Activated CD8-positive, alpha-beta T cell treated with anti-CD3 and anti-CD28 coated beads for 36 hours (primary cell): ENCODE results near the gene CMTM5. TPM values are rescaled to one million over a fixed set of nuclear protein-coding genes. Genes with fewer than 3 reads are reported as not detected.

Source experiments
- ATAC-seq: fragments of 200-7000 bp; cut with Tn5 transposase; one replicate; pipeline ENCODE4 v1.10.0; 2021; ENCODE audit warnings: mild to moderate bottlenecking, moderate library complexity
- CTCF ChIA-PET: fragments of 350-600 bp; sonication (Branson Sonifier 250); formaldehyde crosslinking; loops from one replicate; lab custom pipeline; 2021; ENCODE audit warnings: antibody characterized with exemption; lab: Charles Lee
- POLR2A ChIA-PET: fragments of 350-600 bp; sonication (Branson Sonifier 250); formaldehyde crosslinking; loops from one replicate; lab custom pipeline; 2021; ENCODE audit warnings: antibody characterized with exemption; lab: Charles Lee
- DNase-seq: peaks from one replicate; pipeline ENCODE4 v3.0.0-alpha.2; 2020
- H3K27ac Mint-ChIP-seq: one replicate; pipeline ENCODE4 v1.8.0; 2021; ENCODE audit warnings: mild to moderate bottlenecking, mixed read lengths
- H3K27me3 Mint-ChIP-seq: one replicate; pipeline ENCODE4 v1.8.0; 2021; ENCODE audit warnings: mixed read lengths
- H3K36me3 Mint-ChIP-seq: one replicate; pipeline ENCODE4 v1.8.0; 2021; ENCODE audit warnings: low read depth, mixed read lengths
- H3K4me1 Mint-ChIP-seq: one replicate; pipeline ENCODE4 v1.8.0; 2021; ENCODE audit warnings: low read depth, mixed read lengths
- H3K4me3 Mint-ChIP-seq: one replicate; pipeline ENCODE4 v1.8.0; 2021; ENCODE audit warnings: mild to moderate bottlenecking, moderate library complexity, mixed read lengths
- H3K9me3 Mint-ChIP-seq: one replicate; pipeline ENCODE4 v1.8.0; 2021; ENCODE audit warnings: mixed read lengths
- intact Hi-C: fragments of 100-400 bp; cut with micrococcal nuclease; formaldehyde crosslinking; loops from one replicate; pipeline ENCODE4 v1.10.0; 2022
- total RNA-seq, 2 experiments: library from RNA; stranded (reverse); gene quantifications; one replicate each; pipeline ENCODE4 v1.2.3, GENCODE V29; 2021
- TF ChIP-seq, protein P1 (sequence below): fragments of 200-600 bp; IDR thresholded peaks from one replicate; pipeline ENCODE4 v1.8.0; 2022; ENCODE audit warnings: antibody characterized with exemption, mild to moderate bottlenecking

Gene CMTM5
- total RNA-seq, 2 experiments from 2014 or later, result not detected

DNA sequence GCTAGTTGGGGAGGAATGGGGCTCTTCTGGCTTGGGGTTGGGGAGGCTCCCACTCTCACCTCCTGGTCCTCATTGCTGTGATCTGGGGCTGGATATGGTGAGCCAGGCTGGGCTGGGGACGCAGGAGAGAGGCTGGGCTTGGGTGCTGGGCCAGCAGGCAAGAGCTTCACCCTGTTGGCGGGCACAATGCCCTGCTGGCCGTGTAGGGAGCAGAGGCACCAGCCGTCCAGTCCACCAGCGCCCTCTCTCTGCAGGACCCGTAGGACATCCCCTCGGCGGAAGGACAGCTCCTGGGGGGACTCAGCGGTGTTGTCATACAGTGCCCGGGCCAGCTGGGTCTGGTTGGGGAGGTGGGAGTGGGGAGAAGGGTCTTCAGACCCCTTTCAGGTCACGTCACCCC is 16.4 kb upstream of the CMTM5 start:
- POLR2A ChIA-PET, result interaction anchor here (0.8 to 1.3 kb wide), 2 partner anchors 11 to 179 kb away, joined by 3 to 4 read pairs; no protein-coding TSS in a partner anchor
- Mint-ChIP-seq H3K27me3 (peaks cover 16% of the 10 kb centered on the region), H3K27ac (no peak overlapping the region)

DNA sequence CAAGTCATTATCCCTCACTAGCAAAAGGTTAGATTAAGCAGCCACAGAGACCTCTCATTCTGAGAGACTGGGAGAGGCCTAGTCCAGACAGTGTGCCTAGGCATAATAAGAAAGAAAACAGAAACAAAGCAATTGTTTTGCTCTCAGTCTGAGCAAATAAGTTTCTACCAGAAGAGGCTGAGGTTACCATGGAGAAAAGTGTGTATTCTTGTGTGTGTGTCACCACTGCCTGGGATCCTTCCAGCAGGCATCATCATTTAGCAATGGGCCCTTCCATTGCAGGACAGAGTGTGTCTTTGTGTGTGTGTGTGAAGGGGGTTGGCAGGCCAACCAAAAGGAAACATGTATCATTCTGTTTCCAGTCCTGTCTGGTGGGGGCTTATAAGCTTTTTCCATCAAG is 15.5 kb upstream of the CMTM5 start:
- Mint-ChIP-seq H3K4me1 (no peaks in the 10 kb centered on the region), H3K27me3 (peaks cover 14% of the 10 kb centered on the region), H3K9me3 (no peaks in the 10 kb centered on the region), H3K36me3 (no peaks in the 10 kb centered on the region), H3K4me3 (no peak overlapping the region), H3K27ac (no peak overlapping the region)
- intact Hi-C loops, result no loop called here
- ATAC-seq (peak; percentile 29), DNase-seq (no peak)
- ChIA-PET CTCF (interaction anchor here (0.7 to 1.9 kb wide), 3 partner anchors 9 to 34 kb away, joined by 3 to 8 read pairs (median 3); no protein-coding TSS in a partner anchor), POLR2A (no interaction called here)
- TF ChIP-seq, protein P1, sequence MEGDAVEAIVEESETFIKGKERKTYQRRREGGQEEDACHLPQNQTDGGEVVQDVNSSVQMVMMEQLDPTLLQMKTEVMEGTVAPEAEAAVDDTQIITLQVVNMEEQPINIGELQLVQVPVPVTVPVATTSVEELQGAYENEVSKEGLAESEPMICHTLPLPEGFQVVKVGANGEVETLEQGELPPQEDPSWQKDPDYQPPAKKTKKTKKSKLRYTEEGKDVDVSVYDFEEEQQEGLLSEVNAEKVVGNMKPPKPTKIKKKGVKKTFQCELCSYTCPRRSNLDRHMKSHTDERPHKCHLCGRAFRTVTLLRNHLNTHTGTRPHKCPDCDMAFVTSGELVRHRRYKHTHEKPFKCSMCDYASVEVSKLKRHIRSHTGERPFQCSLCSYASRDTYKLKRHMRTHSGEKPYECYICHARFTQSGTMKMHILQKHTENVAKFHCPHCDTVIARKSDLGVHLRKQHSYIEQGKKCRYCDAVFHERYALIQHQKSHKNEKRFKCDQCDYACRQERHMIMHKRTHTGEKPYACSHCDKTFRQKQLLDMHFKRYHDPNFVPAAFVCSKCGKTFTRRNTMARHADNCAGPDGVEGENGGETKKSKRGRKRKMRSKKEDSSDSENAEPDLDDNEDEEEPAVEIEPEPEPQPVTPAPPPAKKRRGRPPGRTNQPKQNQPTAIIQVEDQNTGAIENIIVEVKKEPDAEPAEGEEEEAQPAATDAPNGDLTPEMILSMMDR, result no peak

More for the DNA sequence above, 16.4 kb upstream of the CMTM5 start:
- Mint-ChIP-seq H3K4me1 (no peaks in the 10 kb centered on the region), H3K36me3 (no peaks in the 10 kb centered on the region), H3K9me3 (no peaks in the 10 kb centered on the region), H3K4me3 (no peak overlapping the region)
- intact Hi-C loops, result no loop called here
- peak; percentile 16 for DNase-seq
- TF ChIP-seq, protein P1, result no peak
- no peak for ATAC-seq
- CTCF ChIA-PET, result interaction anchor here (0.7 to 1.9 kb wide), 5 partner anchors 9 to 21 kb away, joined by 3 to 8 read pairs (median 3); no protein-coding TSS in a partner anchor

DNA sequence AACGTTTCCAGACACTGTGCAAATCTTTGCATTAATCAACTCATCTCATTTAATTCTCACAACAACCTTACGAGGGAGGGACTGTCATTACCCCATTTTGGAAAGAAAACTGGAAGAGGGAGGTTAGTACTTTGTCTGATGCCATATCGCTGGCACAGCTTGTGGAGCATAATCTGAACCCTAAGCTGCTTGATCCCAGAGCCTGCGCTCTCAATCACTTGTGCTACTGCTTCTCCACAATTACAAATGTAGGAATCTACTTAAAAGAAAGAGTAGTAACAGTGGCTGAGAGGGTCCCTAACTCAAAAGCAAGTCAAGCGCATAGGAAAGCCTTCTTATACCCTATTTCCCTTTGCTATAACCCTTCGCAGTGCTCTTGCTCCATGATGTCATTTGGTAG is 15.1 kb upstream of the CMTM5 start:
- H3K27ac Mint-ChIP-seq, result no peak overlapping the region
- TF ChIP-seq, protein P1, result no peak
- intact Hi-C loops, result no loop called here

DNA sequence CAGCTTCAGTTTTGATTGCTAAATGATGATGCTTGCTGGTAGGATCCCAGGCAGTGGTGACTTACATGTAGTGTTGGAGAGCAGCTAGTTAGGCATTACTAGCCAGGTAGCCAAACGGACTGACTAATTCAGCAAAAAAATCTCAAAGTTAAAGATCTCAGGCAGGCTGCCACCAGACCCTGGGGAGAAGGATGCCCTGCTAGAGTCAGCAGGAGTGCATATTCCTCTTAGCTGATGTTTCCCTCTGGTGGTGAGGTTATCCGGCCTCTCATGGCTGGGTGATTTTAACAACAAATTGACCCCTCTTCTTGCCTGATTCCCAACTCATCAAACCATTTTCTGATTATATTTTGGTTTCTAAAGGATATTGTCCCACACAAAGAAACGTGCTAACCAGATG is 14.6 kb upstream of the CMTM5 start:
- no peak overlapping the region for H3K27ac Mint-ChIP-seq
- no peaks in the 10 kb centered on the region for H3K4me1 Mint-ChIP-seq
- intact Hi-C loops, result no loop called here
- DNase-seq (no peak), ATAC-seq (no peak)
- no peaks in the 10 kb centered on the region for H3K9me3 Mint-ChIP-seq
- CTCF ChIA-PET, result interaction anchor here (1.7 to 1.9 kb wide), 2 partner anchors 18 to 35 kb away, joined by 3 to 8 read pairs; no protein-coding TSS in a partner anchor
- peaks cover 21% of the 10 kb centered on the region for H3K27me3 Mint-ChIP-seq
- H3K36me3 Mint-ChIP-seq, result no peaks in the 10 kb centered on the region
- TF ChIP-seq, protein P1, result no peak
- POLR2A ChIA-PET, result no interaction called here
- H3K4me3 Mint-ChIP-seq, result no peak overlapping the region

More for the DNA sequence above, 15.1 kb upstream of the CMTM5 start:
- ChIA-PET CTCF (interaction anchor here (1.7 to 1.9 kb wide), 2 partner anchors 18 to 34 kb away, joined by 3 to 8 read pairs; no protein-coding TSS in a partner anchor), POLR2A (no interaction called here)
- Mint-ChIP-seq H3K27me3 (peaks cover 17% of the 10 kb centered on the region), H3K4me1 (no peaks in the 10 kb centered on the region), H3K4me3 (no peak overlapping the region), H3K9me3 (no peaks in the 10 kb centered on the region), H3K36me3 (no peaks in the 10 kb centered on the region)
- DNase-seq (no peak), ATAC-seq (no peak)
